ENCODE data around the gene CLEC10A.

Gene CLEC10A

DNA sequence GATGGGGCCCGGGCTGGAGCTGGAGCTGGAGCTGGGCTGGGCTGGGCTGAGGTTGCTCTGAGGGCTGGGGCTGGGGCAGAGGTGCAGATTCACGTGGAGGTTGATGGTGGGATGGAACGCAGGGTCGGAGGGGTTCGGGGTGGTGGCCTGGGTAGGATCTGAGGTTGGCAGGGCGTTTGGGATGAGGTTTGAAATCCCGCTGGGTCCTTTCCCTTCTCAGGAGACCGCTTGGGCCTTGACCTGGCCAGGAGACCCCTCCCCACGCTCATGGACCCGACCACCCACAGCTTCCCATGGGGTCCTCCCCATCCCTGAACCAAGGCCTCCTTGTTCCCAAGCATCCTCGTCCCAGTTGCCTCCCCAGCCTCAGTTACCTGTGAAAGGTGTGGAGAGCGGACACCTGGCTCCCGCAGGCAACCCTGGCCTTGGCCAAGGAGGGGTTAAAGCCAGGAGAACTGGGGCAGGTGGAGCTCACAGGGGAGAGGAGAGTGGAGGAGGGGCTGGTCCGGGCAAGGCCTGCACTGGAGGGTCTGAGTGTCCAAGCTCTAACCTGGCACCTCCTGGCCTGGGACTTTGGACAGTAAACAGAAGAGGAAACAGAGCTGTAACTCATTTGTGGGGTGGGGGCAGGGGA, 34.3 kb upstream of the CLEC10A start, which contains the start of gene ASGR2:
TSS of gene ASGR2 (minus strand) at position 582 of the 634 bp plus-strand sequence. CDS start 582 bp downstream, outside the sequence.
- Histone ChIP-seq H3K36me3 (ENCODE audit: control insufficient read depth, insufficient read depth, low read length) (no peaks in the 10 kb centered on the region), H3K27me3 (replicated peaks; ENCODE audit: control insufficient read depth, insufficient read depth, low read length) (no peaks in the 10 kb centered on the region), H3K4me3 (replicated peaks; ENCODE audit: low read depth, low read length) (no peak within 1 kb of the TSS)
- no peak for DNase-seq (ENCODE audit: extremely low read depth, insufficient read length)
- TF ChIP-seq, protein P1, sequence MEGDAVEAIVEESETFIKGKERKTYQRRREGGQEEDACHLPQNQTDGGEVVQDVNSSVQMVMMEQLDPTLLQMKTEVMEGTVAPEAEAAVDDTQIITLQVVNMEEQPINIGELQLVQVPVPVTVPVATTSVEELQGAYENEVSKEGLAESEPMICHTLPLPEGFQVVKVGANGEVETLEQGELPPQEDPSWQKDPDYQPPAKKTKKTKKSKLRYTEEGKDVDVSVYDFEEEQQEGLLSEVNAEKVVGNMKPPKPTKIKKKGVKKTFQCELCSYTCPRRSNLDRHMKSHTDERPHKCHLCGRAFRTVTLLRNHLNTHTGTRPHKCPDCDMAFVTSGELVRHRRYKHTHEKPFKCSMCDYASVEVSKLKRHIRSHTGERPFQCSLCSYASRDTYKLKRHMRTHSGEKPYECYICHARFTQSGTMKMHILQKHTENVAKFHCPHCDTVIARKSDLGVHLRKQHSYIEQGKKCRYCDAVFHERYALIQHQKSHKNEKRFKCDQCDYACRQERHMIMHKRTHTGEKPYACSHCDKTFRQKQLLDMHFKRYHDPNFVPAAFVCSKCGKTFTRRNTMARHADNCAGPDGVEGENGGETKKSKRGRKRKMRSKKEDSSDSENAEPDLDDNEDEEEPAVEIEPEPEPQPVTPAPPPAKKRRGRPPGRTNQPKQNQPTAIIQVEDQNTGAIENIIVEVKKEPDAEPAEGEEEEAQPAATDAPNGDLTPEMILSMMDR (IDR thresholded peaks at IDR 0.05; ENCODE audit: insufficient read depth, low read length, poor library complexity, severe bottlenecking), result no peak

DNA sequence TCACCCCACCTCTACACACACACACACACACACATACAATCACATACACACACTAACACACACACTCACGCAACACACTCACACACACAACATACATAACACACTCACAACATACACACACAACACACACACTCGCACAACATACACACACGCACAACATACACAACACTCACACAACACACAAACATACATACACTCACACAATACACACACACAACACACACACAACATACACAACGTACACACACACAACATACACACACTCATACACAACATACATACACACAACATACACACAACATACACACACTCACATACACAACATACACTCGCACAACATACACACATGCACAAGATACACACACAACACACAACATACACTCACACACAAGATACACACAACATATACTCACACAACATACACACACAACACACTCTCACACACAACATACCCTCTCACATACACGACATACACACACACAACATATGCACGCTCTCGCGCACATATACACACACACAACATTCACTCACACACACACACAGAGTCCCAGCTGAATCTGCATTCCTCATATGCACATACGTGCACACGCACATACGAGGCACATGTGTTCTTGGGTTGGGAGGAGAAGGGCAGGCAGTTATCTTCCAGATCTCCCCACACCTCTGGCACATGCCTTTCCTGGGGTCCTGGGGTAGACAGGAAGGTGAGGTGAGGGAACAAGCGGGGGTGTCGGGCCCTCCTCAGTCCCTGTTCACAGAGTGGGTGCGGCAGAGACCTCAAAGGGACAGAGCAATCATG, 33.4 kb upstream of the CLEC10A start:
- H3K4me3 ChIP-seq (replicated peaks; ENCODE audit: low read depth, low read length), result no peak overlapping the region
- no peak for DNase-seq (ENCODE audit: extremely low read depth, insufficient read length)
- H3K27me3 ChIP-seq (replicated peaks; ENCODE audit: control insufficient read depth, insufficient read depth, low read length), result no peaks in the 10 kb centered on the region
- H3K36me3 ChIP-seq (ENCODE audit: control insufficient read depth, insufficient read depth, low read length), result no peaks in the 10 kb centered on the region
- TF ChIP-seq, protein P1 (IDR thresholded peaks at IDR 0.05; ENCODE audit: insufficient read depth, low read length, poor library complexity, severe bottlenecking), result no peak

DNA sequence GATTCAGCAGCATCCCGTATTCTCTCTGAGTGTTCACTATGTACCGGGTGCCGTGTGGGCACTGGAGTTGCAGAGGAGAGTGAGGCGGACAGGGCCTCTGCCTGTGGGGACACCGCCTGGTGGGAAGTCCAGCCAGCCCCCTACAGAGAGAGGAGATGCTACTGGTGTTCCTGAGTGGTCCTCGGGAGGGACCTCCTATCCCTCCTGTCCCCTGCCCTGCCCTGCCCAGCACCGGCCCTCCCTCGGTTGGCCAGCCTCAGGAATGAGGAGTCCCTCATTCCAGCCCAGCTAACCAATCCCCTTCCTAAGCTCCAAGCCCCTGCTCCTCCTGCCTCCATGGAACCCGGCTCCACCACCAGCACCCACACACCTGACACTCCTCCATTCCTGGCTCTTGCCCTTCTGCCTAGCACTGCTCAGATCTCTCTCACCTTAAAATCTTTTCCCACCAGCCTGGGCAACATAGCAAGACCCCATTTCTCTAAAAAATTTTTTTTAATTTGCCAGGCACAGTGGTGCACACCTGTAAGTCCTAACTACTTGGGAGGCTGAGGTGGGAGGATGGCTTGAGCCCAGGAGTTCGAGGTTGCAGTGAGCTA, 32.6 kb upstream of the CLEC10A start:
- TF ChIP-seq, protein P1 (IDR thresholded peaks at IDR 0.05; ENCODE audit: insufficient read depth, low read length, poor library complexity, severe bottlenecking), result no peak
- Histone ChIP-seq H3K27me3 (replicated peaks; ENCODE audit: control insufficient read depth, insufficient read depth, low read length) (no peaks in the 10 kb centered on the region), H3K4me3 (replicated peaks; ENCODE audit: low read depth, low read length) (no peak overlapping the region), H3K36me3 (ENCODE audit: control insufficient read depth, insufficient read depth, low read length) (no peaks in the 10 kb centered on the region)
- no peak for DNase-seq (ENCODE audit: extremely low read depth, insufficient read length)

DNA sequence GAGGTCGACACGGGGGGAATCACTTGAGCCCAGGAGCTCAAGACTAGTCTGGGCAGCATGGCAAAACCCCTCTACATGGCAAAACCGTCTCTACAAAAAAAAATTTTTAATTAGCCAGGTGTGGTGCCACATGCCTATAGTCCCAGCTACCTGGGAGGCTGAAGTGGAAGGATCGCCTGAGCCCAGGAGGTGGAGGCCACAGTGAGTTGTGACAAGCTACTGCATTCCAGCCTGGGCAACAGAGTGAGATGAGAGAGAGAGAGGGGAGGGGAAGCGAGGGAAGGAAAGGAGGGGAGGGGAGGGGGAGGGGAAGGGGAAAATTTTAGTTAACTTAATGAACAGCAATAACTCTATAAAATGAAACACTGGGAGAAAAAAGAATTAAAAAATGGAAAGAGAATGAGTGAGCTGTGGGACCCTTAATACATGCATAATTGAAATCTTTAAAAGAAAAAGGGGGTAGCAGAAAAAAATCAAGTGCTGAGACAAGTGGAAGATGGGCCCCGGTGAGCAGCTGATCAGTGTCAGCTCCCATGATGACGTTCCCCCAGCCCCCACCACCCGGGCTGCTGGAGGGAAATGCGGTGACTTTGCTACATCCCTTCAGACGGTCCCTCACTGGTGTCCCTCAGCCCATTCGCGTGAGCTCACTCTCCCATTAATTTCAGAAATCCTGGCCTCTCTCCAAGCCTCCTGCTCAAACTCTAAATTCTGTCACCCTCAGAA, 31.9 kb upstream of the CLEC10A start:
- Histone ChIP-seq H3K4me3 (replicated peaks; ENCODE audit: low read depth, low read length) (no peak overlapping the region), H3K36me3 (ENCODE audit: control insufficient read depth, insufficient read depth, low read length) (no peaks in the 10 kb centered on the region), H3K27me3 (replicated peaks; ENCODE audit: control insufficient read depth, insufficient read depth, low read length) (no peaks in the 10 kb centered on the region)
- TF ChIP-seq, protein P1 (IDR thresholded peaks at IDR 0.05; ENCODE audit: insufficient read depth, low read length, poor library complexity, severe bottlenecking), result no peak
- no peak for DNase-seq (ENCODE audit: extremely low read depth, insufficient read length)

DNA sequence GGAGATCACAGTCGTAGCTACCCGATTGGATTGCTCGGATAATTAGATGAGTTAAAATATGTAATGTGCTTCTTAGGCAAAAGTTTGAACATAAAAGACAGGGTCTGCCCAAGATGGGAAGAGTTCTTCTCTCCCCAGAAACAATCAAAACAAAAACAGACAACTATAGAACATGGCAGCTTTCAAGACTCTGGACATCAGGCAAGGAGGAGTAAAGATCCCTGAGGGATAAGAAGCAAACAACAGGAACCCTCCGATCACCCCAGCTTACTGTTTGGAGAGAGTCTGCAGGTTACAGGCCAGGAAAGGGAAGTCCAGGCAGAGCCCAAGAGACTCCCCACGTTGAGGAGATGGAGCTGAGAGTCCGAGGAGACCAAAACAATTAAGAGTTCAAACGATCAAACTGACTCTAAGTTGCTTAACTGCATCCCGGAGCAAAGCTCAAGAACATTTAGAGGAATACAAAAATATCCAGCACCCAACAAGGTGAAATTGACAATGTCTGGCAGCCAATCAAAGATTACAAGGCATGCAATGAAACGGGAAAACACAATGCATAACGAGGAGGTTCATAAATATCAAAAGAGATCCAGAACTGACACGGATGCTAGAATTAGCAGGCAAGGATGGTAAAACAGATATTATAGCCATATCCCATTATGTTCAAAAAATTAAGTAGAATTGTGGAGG, 30.7 kb upstream of the CLEC10A start:
- no peak for DNase-seq (ENCODE audit: extremely low read depth, insufficient read length)
- TF ChIP-seq, protein P1 (IDR thresholded peaks at IDR 0.05; ENCODE audit: insufficient read depth, low read length, poor library complexity, severe bottlenecking), result no peak
- Histone ChIP-seq H3K27me3 (replicated peaks; ENCODE audit: control insufficient read depth, insufficient read depth, low read length) (no peaks in the 10 kb centered on the region), H3K36me3 (ENCODE audit: control insufficient read depth, insufficient read depth, low read length) (no peaks in the 10 kb centered on the region), H3K4me3 (replicated peaks; ENCODE audit: low read depth, low read length) (no peak overlapping the region)
